ENCODE results near the gene LRRC7.
"Not testable (repeated sequence)": the region's sequence is repeated elsewhere in the genome, so short reads cannot be mapped to it uniquely, and the experiment has no call there.

LRRC7 gene

GRCh38 chr1:69898403-69898947 lies 330.8 kb downstream of the LRRC7 start:
- Histone ChIP-seq H3K9me3 (replicated peaks; ENCODE audit: low read length) (no peaks in the 10 kb centered on the region), H3K36me3 (ENCODE audit: insufficient read depth, low read length) (no peaks in the 10 kb centered on the region), H3K4me1 (ENCODE audit: control insufficient read depth, insufficient read depth, low read length) (no peaks in the 10 kb centered on the region)

DNA sequence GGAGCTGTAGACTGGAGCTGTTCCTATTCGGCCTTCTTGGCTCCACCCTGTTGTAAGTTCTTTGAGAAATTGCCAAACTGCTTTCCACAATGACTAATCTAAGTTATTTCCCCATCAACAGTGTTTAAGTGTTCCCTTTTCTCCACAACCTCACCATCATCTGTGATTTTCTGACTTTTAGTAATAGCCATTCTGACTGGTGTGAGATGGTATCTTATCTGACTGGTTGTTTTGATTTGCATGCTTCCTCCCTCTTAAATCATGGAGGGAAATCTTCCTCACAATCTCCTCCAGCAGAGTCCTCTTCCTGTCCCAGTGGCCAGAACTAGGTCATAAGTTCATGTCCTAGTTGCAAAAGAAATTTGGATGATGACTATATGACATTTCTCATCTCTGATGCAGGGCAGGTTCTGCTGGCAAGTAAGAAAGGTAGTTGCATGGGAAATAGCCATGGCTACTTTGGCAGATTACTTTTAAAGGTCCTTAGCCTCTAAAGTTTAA lies 343.6 kb downstream of the LRRC7 start:
- no peaks in the 10 kb centered on the region for H3K9me3 ChIP-seq (replicated peaks; ENCODE audit: low read length)
- H3K4me3 ChIP-seq (ENCODE audit: low read length), result no peak overlapping the region
- H3K27me3 ChIP-seq (ENCODE audit: control insufficient read depth, insufficient read depth, low read length), result no peaks in the 10 kb centered on the region
- no peak overlapping the region for H3K9ac ChIP-seq (ENCODE audit: low read depth, low read length)
- H3K4me2 ChIP-seq (ENCODE audit: low read length), result peak overlapping the region; percentile 37
- no peaks in the 10 kb centered on the region for H3K36me3 ChIP-seq (ENCODE audit: insufficient read depth, low read length)
- H3K4me1 ChIP-seq (ENCODE audit: control insufficient read depth, insufficient read depth, low read length), result peaks cover 50% of the 10 kb centered on the region

More at GRCh38 chr1:69898403-69898947, 330.8 kb downstream of the LRRC7 start:
- Histone ChIP-seq H3K4me3 (ENCODE audit: low read length) (no peak overlapping the region), H3K4me2 (ENCODE audit: low read length) (no peak overlapping the region), H3K9ac (ENCODE audit: low read depth, low read length) (no peak overlapping the region), H3K27me3 (ENCODE audit: control insufficient read depth, insufficient read depth, low read length) (no peaks in the 10 kb centered on the region)

DNA sequence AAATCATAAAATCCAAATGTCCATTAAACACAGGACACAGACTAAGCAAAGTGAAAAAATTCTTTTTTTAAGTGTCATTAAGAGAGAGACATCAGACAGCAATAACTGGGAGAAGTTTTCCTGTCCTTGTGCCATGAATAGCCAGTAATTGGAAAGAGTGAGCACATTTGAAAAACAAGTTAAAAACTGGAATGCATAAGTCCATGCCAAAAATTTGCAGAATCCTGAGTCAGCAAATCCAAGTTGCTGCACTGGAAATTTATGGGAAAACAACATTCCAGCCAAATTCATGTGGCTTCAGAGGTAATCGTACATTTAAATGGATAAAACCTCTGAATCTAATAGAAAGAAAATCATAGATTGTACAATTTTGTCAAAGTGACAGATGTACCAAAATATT lies 346.3 kb downstream of the LRRC7 start:
- peak overlapping the region; percentile 0 for H3K4me3 ChIP-seq (ENCODE audit: low read length)
- no peaks in the 10 kb centered on the region for H3K27me3 ChIP-seq (ENCODE audit: control insufficient read depth, insufficient read depth, low read length)
- peak overlapping the region; percentile 27 for H3K9ac ChIP-seq (ENCODE audit: low read depth, low read length)
- H3K4me2 ChIP-seq (ENCODE audit: low read length), result peak overlapping the region; percentile 41
- H3K9me3 ChIP-seq (replicated peaks; ENCODE audit: low read length), result no peaks in the 10 kb centered on the region
- H3K4me1 ChIP-seq (ENCODE audit: control insufficient read depth, insufficient read depth, low read length), result peaks cover 50% of the 10 kb centered on the region
- H3K36me3 ChIP-seq (ENCODE audit: insufficient read depth, low read length), result no peaks in the 10 kb centered on the region

DNA sequence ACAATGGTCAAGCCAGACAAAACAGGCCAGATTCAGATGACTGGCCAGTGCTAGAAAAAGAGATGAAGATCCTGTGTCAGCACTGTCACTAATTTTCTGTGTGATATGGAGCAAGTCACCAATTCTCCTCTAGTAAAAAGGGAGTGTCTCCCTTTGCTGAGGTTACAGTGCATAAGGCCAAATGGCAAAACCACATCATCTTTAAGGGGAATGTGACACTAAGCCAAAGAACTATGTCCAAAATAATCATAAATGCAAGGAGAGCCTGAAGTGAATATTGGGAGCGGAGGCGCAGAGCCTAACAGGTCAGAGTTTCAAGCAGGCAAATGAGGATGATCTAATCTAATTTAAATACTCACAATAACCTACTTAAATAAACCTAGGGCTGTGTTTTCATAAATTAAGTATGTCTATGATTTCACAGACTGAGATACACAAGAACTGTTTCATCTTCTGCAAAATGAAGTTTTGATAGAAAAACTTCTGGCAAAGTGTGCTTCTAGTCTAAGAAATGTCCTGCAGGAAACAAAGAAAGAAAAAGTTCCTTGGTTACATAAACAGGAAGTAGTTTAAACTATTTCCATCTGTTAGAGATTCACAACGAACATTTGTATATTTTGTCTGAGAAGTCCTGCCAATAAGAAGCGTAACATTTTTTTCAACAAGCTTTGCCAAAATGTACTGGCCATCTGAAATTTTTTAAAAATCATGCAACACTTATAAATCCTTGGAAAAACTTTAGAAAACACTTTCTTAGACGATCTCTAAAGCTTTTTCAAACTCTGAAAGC lies 347.4 kb downstream of the LRRC7 start:
- no peaks in the 10 kb centered on the region for H3K36me3 ChIP-seq (ENCODE audit: insufficient read depth, low read length)
- H3K27me3 ChIP-seq (ENCODE audit: control insufficient read depth, insufficient read depth, low read length), result no peaks in the 10 kb centered on the region
- H3K4me2 ChIP-seq (ENCODE audit: low read length), result peak overlapping the region; percentile 36

GRCh38 chr1:69919129-69919921 lies 351.6 kb downstream of the LRRC7 start:
- Histone ChIP-seq H3K4me3 (ENCODE audit: low read length) (no peak overlapping the region), H3K9ac (ENCODE audit: low read depth, low read length) (no peak overlapping the region), H3K36me3 (ENCODE audit: insufficient read depth, low read length) (no peaks in the 10 kb centered on the region)

More for the DNA sequence above, 347.4 kb downstream of the LRRC7 start:
- Histone ChIP-seq H3K9ac (ENCODE audit: low read depth, low read length) (peak overlapping the region; percentile 12), H3K4me3 (ENCODE audit: low read length) (no peak overlapping the region), H3K9me3 (replicated peaks; ENCODE audit: low read length) (no peaks in the 10 kb centered on the region), H3K4me1 (ENCODE audit: control insufficient read depth, insufficient read depth, low read length) (peaks cover 50% of the 10 kb centered on the region)

DNA sequence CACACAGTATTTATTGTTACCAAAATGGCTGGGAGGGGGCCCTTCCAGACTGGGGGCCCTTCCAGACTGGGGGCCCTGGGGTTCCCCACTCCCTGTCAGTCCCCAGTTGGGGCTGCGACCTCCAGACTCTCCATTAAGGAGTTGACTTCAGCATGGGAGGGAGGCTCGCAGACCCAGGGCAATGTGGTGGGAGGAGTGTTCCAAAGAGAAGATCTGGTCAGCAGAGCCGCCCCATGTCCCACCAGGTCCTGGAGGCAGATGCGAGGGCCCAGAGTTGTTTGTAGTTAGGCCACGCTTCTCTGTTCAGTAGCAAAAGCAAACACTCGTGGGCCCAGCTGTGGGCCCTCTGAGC lies 352.2 kb downstream of the LRRC7 start:
- no peak overlapping the region for H3K9ac ChIP-seq (ENCODE audit: low read depth, low read length)
- H3K9me3 ChIP-seq (replicated peaks; ENCODE audit: low read length), result no peaks in the 10 kb centered on the region
- peaks cover 9% of the 10 kb centered on the region for H3K4me1 ChIP-seq (ENCODE audit: control insufficient read depth, insufficient read depth, low read length)
- H3K36me3 ChIP-seq (ENCODE audit: insufficient read depth, low read length), result no peaks in the 10 kb centered on the region
- H3K4me3 ChIP-seq (ENCODE audit: low read length), result no peak overlapping the region
- H3K4me2 ChIP-seq (ENCODE audit: low read length), result no peak overlapping the region
- H3K27me3 ChIP-seq (ENCODE audit: control insufficient read depth, insufficient read depth, low read length), result no peaks in the 10 kb centered on the region

More at GRCh38 chr1:69919129-69919921, 351.6 kb downstream of the LRRC7 start:
- Histone ChIP-seq H3K4me1 (ENCODE audit: control insufficient read depth, insufficient read depth, low read length) (peaks cover 15% of the 10 kb centered on the region), H3K27me3 (ENCODE audit: control insufficient read depth, insufficient read depth, low read length) (no peaks in the 10 kb centered on the region), H3K9me3 (replicated peaks; ENCODE audit: low read length) (no peaks in the 10 kb centered on the region), H3K4me2 (ENCODE audit: low read length) (no peak overlapping the region)

- no peaks in the 10 kb centered on the region for H3K9me3 ChIP-seq (replicated peaks; ENCODE audit: low read length)
- no peak overlapping the region for H3K4me3 ChIP-seq (ENCODE audit: low read length)
- no peak overlapping the region for H3K4me2 ChIP-seq (ENCODE audit: low read length)
Measured at GRCh38 chr1:69920426-69920825, 352.7 kb downstream of the LRRC7 start.

GRCh38 chr1:69921486-69921885 lies 353.8 kb downstream of the LRRC7 start:
- no peak overlapping the region for H3K4me2 ChIP-seq (ENCODE audit: low read length)
- no peaks in the 10 kb centered on the region for H3K9me3 ChIP-seq (replicated peaks; ENCODE audit: low read length)
- no peaks in the 10 kb centered on the region for H3K4me1 ChIP-seq (ENCODE audit: control insufficient read depth, insufficient read depth, low read length)
- H3K36me3 ChIP-seq (ENCODE audit: insufficient read depth, low read length), result no peaks in the 10 kb centered on the region
- H3K4me3 ChIP-seq (ENCODE audit: low read length), result no peak overlapping the region
- no peaks in the 10 kb centered on the region for H3K27me3 ChIP-seq (ENCODE audit: control insufficient read depth, insufficient read depth, low read length)
- H3K9ac ChIP-seq (ENCODE audit: low read depth, low read length), result no peak overlapping the region

More at GRCh38 chr1:69920426-69920825, 352.7 kb downstream of the LRRC7 start:
- Histone ChIP-seq H3K27me3 (ENCODE audit: control insufficient read depth, insufficient read depth, low read length) (no peaks in the 10 kb centered on the region), H3K9ac (ENCODE audit: low read depth, low read length) (no peak overlapping the region), H3K4me1 (ENCODE audit: control insufficient read depth, insufficient read depth, low read length) (peaks cover 4% of the 10 kb centered on the region), H3K36me3 (ENCODE audit: insufficient read depth, low read length) (no peaks in the 10 kb centered on the region)

DNA sequence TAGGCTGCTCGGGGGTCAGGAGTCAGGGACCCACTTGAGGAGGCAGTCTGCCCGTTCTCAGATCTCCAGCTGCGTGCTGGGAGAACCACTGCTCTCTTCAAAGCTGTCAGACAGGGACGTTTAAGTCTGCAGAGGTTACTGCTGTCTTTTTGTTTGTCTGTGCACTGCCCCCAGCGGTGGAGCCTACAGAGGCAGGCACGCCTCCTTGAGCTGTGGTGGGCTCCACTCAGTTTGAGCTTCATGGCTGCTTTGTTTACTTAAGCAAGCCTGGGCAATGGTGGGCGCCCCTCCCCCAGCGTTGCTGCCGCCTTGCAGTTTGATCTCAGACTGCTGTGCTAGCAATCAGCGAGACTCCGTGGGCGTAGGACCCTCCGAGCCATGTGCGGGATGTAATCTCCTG lies 360.5 kb downstream of the LRRC7 start:
- H3K36me3 ChIP-seq (ENCODE audit: insufficient read depth, low read length); H3K9me3 ChIP-seq (replicated peaks; ENCODE audit: low read length); H3K4me3 ChIP-seq (ENCODE audit: low read length); H3K4me2 ChIP-seq (ENCODE audit: low read length); H3K9ac ChIP-seq (ENCODE audit: low read depth, low read length); H3K27me3 ChIP-seq (ENCODE audit: control insufficient read depth, insufficient read depth, low read length); H3K4me1 ChIP-seq (ENCODE audit: control insufficient read depth, insufficient read depth, low read length): not testable (repeated sequence)

DNA sequence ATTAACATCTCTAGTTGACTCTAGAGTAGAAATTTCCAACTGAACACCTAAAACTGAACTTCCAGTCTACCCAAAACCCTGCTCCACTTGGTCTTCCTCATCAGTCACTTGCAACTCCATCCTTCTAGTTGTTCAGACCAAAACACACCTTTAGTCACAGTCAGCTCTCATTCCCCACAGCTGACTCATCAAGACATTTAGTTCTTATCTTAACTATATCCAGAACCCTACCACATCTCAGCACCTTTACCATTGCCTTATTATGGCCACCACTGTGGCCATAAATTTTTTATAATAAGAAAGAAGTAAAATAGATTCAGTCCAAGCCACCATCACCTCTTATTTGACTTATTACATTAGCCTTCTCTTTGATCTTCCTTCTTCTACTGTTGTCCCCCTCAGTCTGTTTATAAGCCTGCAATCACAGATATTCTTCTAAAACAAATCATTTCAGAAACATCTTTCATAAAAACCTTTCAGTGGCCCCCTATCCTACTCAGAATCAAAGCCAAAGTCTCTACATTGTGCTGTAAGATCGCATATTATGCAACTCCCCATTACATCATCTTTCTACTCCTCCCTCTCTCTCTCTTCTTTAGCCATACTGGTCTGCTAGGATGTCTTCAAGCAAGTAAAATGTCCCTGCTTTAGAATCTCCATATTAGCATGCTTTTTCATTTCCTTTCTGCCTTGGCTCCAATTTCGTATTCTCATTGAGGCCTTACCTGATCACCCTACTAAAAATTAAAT lies 361.8 kb downstream of the LRRC7 start:
- Histone ChIP-seq H3K4me3 (ENCODE audit: low read length) (no peak overlapping the region), H3K9ac (ENCODE audit: low read depth, low read length) (no peak overlapping the region), H3K9me3 (replicated peaks; ENCODE audit: low read length) (no peaks in the 10 kb centered on the region), H3K36me3 (ENCODE audit: insufficient read depth, low read length) (no peaks in the 10 kb centered on the region), H3K4me1 (ENCODE audit: control insufficient read depth, insufficient read depth, low read length) (no peaks in the 10 kb centered on the region), H3K27me3 (ENCODE audit: control insufficient read depth, insufficient read depth, low read length) (no peaks in the 10 kb centered on the region), H3K4me2 (ENCODE audit: low read length) (no peak overlapping the region)

GRCh38 chr1:69930396-69930795 lies 362.7 kb downstream of the LRRC7 start:
- H3K9me3 ChIP-seq (replicated peaks; ENCODE audit: low read length), result no peaks in the 10 kb centered on the region
- no peaks in the 10 kb centered on the region for H3K27me3 ChIP-seq (ENCODE audit: control insufficient read depth, insufficient read depth, low read length)
- H3K9ac ChIP-seq (ENCODE audit: low read depth, low read length), result no peak overlapping the region
- no peak overlapping the region for H3K4me3 ChIP-seq (ENCODE audit: low read length)
- no peak overlapping the region for H3K4me2 ChIP-seq (ENCODE audit: low read length)
- no peaks in the 10 kb centered on the region for H3K36me3 ChIP-seq (ENCODE audit: insufficient read depth, low read length)
- H3K4me1 ChIP-seq (ENCODE audit: control insufficient read depth, insufficient read depth, low read length), result no peaks in the 10 kb centered on the region
